PC-3 (cell line): Measurements from ENCODE around the gene TXNRD1.

Experiments
- EZH2 ChIP-seq: fragments of 300-600 bp; sonication (generic); IDR thresholded peaks from one replicate; pipeline ENCODE4 v1.6.1; 2017; ENCODE audit warnings: antibody characterized with exemption, mild to moderate bottlenecking, low read length; ENCODE audit not compliant: unreplicated experiment
- EZH2phosphoT487 ChIP-seq: fragments of 300-600 bp; sonication (generic); IDR thresholded peaks from 2 replicates; pipeline ENCODE4 v1.6.1; 2018; ENCODE audit warnings: mild to moderate bottlenecking, antibody characterized with exemption, low read length, borderline replicate concordance
- TF ChIP-seq, protein P1 (sequence below): fragments of 300-600 bp; sonication (generic); conservative IDR thresholded peaks from 2 replicates; pipeline ENCODE4 v1.5.1; 2017; ENCODE audit warnings: antibody characterized with exemption, low read depth, mild to moderate bottlenecking, low read length

DNA sequence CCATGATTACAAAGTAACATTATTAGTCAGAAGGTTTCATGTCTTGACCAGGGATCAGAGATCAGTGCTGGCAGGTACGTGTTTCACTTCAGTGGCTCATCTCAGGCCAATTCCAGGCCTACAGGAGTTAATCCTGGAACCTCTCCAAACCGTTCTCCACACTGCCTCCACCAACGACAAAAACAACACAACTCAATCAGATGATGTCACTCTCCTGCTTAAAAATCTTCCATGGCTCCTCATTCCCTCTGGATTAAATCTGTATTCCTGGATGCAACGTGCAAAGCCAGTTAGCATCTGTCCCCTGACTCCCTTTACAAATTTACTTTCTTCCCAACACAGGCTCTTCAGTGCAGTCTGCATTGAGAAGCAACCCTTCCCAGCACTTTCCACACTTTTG lies 34.3 kb upstream of the TXNRD1 start:
- TF ChIP-seq, protein P1, sequence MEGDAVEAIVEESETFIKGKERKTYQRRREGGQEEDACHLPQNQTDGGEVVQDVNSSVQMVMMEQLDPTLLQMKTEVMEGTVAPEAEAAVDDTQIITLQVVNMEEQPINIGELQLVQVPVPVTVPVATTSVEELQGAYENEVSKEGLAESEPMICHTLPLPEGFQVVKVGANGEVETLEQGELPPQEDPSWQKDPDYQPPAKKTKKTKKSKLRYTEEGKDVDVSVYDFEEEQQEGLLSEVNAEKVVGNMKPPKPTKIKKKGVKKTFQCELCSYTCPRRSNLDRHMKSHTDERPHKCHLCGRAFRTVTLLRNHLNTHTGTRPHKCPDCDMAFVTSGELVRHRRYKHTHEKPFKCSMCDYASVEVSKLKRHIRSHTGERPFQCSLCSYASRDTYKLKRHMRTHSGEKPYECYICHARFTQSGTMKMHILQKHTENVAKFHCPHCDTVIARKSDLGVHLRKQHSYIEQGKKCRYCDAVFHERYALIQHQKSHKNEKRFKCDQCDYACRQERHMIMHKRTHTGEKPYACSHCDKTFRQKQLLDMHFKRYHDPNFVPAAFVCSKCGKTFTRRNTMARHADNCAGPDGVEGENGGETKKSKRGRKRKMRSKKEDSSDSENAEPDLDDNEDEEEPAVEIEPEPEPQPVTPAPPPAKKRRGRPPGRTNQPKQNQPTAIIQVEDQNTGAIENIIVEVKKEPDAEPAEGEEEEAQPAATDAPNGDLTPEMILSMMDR = no peak
- TF ChIP-seq EZH2 (no peak), EZH2phosphoT487 (no peak)
